ENCODE measurements around the gene AKT1. TPM values are rescaled to one million over a fixed set of nuclear protein-coding genes. Genes with fewer than 3 reads are reported as not detected.
A peak's percentile ranks its signal among the peaks of the same experiment; 100 is the strongest.

The AKT1 gene
- total and polyA plus RNA-seq, 2 of the 13 experiments (the other 11 are each of a cell fraction or from before 2014, with no cell fraction given) = 96.2 to 116 TPM

GRCh38 chr14:104726600-104727451 lies 68.7 kb downstream of the AKT1 start (continued):
- TF ChIP-seq TFAP4 (IDR thresholded peaks at IDR 0.05; ENCODE audit: borderline replicate concordance, low read depth) (peak; percentile 27; the same call in 1 of the 2 replicates), ZNF329 (CRISPR knock-in tag; IDR thresholded peaks at IDR 0.05; ENCODE audit: low read depth) (no peak), ZBTB4 (CRISPR knock-in tag; IDR thresholded peaks at IDR 0.05; ENCODE audit: borderline replicate concordance) (no peak), ZNF572 (CRISPR knock-in tag; IDR thresholded peaks at IDR 0.05) (no peak), ZFP90 (CRISPR knock-in tag; IDR thresholded peaks at IDR 0.05; ENCODE audit: borderline replicate concordance) (0 out of 2 replicates have a peak, but pooled peaks have one; percentile 42), HNF4G (IDR thresholded peaks at IDR 0.05; ENCODE audit: borderline replicate concordance, low read depth, low read length) (peak; percentile 81), HNF4G (CRISPR knock-in tag; IDR thresholded peaks at IDR 0.05; ENCODE audit: borderline replicate concordance, low read depth) (peak; percentile 68; the same call in 1 of the 2 replicates), KLF6 (CRISPR knock-in tag; IDR thresholded peaks at IDR 0.05) (no peak), BRD4 (CRISPR knock-in tag; IDR thresholded peaks at IDR 0.05) (0 out of 2 replicates have a peak, but pooled peaks have one; percentile 46), NFIC (IDR thresholded peaks at IDR 0.05; ENCODE audit: low read length) (no peak), ETV6 (CRISPR knock-in tag; conservative IDR thresholded peaks at IDR 0.05) (no peak), CREBL2 (CRISPR knock-in tag; IDR thresholded peaks at IDR 0.05; ENCODE audit: borderline replicate concordance) (no peak), HES4 (CRISPR knock-in tag; IDR thresholded peaks at IDR 0.05; ENCODE audit: borderline replicate concordance) (no peak), ZSCAN12 (CRISPR knock-in tag; IDR thresholded peaks at IDR 0.05) (no peak), IKZF5 (CRISPR knock-in tag; IDR thresholded peaks at IDR 0.05) (0 out of 2 replicates have a peak, but pooled peaks have one; percentile 56), ZBTB44 (CRISPR knock-in tag; IDR thresholded peaks at IDR 0.05) (no peak), PPARG (CRISPR knock-in tag; conservative IDR thresholded peaks at IDR 0.05) (no peak), ZNF160 (CRISPR knock-in tag; IDR thresholded peaks at IDR 0.05) (0 out of 2 replicates have a peak, but pooled peaks have one; percentile 55), ZFP91 (CRISPR knock-in tag; IDR thresholded peaks at IDR 0.05; ENCODE audit: borderline replicate concordance) (peak; percentile 21; the same call in 1 of the 2 replicates)
